Hindlimb muscle (tissue), 1 donor: ENCODE results near the gene AMZ2. TPM values are rescaled to one million over a fixed set of nuclear protein-coding genes. Genes with fewer than 3 reads are reported as not detected.

Experiments
- DNase-seq: peaks from one replicate; pipeline ENCODE4 v3.0.0-alpha.2; 2013
- polyA plus RNA-seq: library from polyadenylated mRNA; unstranded; fragments of 120-200 nt; gene quantifications from one replicate; pipeline ENCODE4 v1.2.1, GENCODE V29; 2013; ENCODE audit not compliant: insufficient read length

Gene AMZ2
- polyA plus RNA-seq, 1 donor, result 65.3 TPM

DNA sequence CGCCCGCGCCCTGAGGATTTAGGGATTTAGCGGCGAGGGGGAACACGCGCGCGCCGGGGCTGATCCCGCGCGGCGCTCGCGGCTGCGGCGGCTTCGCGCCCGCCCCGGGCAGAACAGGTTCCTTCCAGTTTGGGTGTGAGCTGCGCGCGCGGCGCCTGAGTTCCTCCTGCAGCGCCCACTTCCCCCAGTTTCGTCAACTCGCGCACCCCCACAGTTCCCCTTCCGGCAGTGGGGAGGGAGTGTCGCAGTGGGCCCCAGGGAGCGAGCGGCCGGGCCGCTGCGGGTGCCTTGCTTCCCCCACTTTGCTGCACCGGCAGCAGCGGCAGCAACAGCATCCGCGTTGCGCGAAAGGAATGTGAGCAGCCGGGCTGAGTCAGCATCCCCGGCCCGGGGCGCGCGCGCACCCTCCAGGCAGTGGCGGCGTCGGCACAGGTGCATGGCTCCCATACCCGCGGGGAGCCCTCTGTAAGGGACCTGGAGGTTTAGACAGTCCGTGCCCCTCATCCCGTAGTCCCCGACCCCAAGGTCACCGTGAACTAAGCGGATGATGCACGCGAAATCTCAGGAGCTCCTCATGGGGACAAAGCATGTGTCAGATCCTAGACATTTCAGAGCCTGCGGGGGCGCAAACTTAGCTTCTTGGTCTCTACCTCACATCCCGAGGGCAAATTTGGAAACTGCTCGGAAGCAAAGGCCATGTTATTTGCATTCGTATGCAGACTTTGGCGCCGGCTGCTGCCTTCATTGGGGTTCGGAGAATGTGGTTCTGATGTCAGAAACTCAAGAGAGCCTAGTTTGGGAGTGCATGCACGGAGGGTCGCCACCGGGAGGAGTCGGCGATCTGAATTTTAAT, 44.2 kb downstream of the AMZ2 start:
- peak; percentile 69 for DNase-seq

- no peak for DNase-seq
These were observed 44.8 kb downstream of the AMZ2 start for GRCh38 chr17:68292689-68293040.

DNA sequence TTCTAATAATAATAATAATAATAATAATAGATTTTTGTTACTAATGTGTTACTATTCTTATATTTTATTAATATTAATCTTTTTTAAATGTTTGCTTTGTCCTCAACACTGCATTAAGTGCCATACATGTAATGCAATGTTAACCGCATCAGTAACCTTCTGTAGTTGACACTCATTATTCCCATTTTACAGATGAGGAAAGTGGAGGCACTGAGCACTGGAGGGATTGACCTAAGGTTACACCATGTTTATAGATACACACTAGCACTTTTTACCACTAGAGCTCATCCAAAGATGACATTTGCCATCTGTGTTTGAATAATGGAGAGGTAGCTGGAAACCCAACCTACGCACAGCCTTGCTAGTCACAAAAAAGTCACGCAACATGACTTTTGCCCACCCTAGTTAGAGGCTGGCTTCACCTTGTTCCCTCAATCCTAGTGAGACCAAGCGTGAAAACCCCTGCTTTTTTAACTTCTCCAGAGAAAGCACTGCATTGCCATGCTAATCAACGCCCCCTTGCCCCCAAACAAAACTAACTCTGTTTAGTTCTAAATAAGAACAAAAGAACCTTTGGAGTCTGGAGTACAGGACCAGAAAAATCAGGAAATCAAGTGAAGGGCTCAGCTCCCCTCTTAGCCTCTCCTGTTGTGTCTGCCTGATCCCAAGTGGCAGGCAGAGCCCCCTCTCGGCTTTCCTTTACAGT, 45.8 kb downstream of the AMZ2 start:
- DNase-seq, result no peak

DNA sequence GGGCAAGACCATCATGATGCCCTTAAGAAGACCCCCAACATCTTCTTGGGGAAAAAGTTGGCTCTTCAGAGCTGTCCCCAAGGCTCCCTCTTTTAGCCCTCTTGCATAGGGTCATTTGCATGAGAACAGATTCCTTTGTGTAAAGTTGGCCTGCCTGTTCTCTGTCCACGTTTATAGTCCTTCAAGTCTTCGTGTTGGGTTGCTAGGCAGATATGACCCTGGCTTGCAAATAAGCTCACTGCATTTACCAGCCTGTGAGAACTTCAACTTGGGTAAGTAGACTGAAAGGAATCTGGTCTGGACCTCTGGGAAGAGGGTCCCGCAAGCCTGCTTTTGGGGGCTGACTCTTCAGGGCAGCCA, 46.3 kb downstream of the AMZ2 start:
- DNase-seq, result no peak

DNA sequence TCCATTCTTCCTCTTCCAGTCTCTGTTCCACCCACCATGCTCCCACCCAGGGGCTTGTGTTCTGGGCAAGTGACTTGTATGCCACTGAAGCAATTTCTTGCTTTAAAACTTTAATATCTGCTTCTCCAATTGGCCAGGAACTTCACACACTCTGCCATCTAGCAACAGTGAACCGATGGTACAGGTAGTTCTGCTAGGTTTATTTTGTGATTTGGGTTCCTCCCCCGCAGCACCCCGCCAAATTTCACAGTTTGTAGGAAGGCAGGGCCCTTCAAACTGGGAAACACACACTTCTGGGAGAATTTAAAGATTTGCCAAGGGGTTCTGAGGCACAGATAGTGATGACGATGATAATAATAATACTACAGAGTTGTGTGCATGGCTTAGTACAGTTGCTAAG, 46.8 kb downstream of the AMZ2 start:
- no peak for DNase-seq

GRCh38 chr17:68295086-68295485, 47.2 kb downstream of the AMZ2 start:
- no peak for DNase-seq

- DNase-seq, result no peak
These were observed 48.7 kb downstream of the AMZ2 start for GRCh38 chr17:68296217-68297191.

GRCh38 chr17:68297195-68297594, 49.4 kb downstream of the AMZ2 start:
- no peak for DNase-seq

DNA sequence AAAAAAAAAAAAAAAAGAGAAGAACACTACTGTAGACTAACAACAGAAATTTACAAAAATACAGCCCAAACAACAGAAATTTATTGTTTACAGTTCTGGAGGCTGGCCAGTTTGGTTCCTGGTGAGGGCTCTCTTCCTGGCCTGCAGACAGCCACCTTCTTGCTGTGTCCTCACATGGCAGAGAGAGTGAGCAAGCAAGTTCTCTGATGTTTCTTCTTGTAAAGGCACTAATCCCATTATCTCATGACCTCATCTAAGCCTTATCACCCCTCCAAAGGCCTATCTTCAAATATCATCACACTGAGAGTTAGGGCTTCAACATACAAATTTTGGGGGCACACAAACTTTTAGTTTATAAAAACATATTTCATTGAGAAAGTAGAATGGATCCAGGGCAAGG, 50.8 kb downstream of the AMZ2 start:
- no peak for DNase-seq

DNA sequence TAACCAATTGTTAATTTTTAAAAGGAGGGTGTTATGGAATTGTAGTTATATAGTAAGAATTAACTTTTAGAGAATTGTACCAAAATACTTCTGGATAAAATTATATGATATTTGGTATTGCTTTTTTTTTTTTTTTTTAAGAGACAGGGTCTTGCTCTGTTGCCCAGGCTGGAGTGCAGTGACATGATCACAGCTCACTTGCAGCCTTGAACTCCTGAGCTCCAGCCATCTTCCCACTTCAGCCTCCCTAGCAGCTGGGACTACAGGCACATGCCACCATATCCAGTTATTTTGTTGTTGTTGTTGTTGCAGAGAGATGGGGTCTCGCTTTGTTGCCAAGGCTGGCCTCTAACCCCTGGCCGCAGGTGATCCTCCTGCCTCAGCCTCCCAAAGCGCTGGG, 52.0 kb downstream of the AMZ2 start:
- DNase-seq, result no peak

- DNase-seq, result no peak
These were observed 53.7 kb downstream of the AMZ2 start for GRCh38 chr17:68301438-68301959.

DNA sequence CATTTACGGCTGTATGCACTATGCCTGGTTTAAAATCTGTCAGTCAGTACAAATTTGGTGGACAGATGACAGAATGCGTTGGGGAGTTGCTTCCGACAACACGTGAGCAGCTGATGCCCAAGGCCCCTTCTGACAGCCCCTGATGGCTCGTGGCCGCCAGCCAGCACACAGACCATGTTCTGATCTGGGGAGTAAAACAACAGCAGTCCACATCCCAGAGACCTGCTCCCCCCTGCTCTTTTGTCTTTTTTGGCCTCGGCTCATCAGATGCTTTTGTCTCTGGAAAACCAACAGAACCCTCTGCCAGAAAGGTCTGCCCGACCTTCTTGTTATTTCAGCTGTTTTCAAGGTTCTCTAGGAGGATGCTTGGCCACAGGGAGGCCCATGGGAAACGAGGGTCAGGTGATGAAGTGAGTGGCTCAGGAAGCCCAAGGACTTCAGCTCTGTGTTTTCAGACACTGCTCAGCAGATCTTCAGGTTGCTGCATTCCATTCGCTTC, 54.3 kb downstream of the AMZ2 start:
- no peak for DNase-seq

DNA sequence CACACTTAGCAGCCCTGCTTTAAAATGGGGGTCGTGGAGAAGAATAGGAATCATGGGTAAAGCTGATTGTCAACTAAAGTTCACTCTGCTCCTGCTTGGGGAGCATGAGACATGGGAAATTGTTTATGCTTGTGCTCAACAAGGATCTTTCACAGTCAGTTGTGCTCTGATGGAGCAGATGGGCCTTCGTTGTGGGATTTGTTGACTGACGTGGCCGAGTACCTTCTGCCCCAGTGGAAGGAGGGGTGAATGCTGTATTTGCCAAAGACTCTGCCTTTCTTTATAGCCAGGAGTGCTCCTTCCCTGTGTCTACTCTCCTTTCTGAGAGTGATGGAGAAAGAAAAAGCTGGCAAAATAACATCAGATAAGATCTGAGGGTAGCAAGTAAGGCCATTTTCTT, 54.8 kb downstream of the AMZ2 start:
- DNase-seq, result no peak

GRCh38 chr17:68304706-68305105, 56.9 kb downstream of the AMZ2 start:
- DNase-seq, result no peak

GRCh38 chr17:68305142-68305541, 57.3 kb downstream of the AMZ2 start:
- no peak for DNase-seq

Other genes with a start within 250 kb of the AMZ2 start
- gene KPNA2, start 212.3 kb upstream of the AMZ2 start, polyA plus RNA-seq, result 41.0 TPM
- gene SLC16A6, start 43.1 kb downstream of the AMZ2 start, polyA plus RNA-seq, result 0.72 TPM
- 3.5 TPM for gene ARSG, start 43.5 kb downstream of the AMZ2 start, polyA plus RNA-seq
- 39.4 TPM for gene WIPI1, start 209.5 kb downstream of the AMZ2 start, polyA plus RNA-seq